HG03575 (cell line): Measurements from ENCODE around the gene LRBA.

Experiments
- ATAC-seq: cut with Tn5 transposase; IDR thresholded peaks from one replicate; pipeline ENCODE4 v1.9.1; 2021; ENCODE audit not compliant: unreplicated experiment, insufficient number of reproducible peaks, low FRiP score; ENCODE audit errors: extremely low read depth

The LRBA gene

DNA sequence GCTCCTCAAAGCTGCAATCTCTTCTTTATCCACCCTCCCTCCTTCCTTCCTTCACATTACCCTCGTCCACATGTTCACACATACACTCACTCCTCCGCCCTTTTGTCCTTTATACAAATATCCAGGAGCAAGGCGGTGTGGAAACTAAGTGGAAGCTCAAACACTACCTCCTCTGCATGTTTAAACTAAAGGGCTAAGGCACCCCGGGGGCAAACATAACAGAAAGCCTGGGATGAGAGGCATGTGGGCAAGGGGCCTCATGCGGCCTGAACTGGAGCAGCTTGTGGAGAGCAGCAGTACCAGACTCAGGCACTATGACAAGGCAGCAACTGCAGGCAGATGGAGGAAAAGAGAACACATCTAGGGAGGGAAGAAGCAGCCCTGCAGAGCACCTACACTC is 423.7 kb downstream of the LRBA start:
- no peak for ATAC-seq

DNA sequence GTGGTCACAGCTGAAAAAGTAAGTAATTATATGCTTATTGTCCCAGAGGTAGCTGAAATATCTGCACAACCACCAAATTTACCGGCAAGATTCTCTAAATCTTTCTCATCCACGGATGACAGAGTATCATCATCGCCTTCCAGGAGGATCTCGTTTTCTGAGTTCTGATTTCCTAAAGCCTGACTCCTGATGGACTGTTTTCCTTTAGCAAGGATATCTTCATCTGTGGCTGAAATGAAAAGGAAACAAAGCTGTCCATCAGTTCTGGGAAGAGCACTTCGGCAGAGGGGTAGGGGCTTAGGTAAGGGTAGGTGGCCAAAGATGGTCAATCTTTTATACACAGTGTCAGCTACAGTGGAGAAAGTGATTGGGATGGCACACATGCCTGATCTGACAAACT is 424.5 kb downstream of the LRBA start:
- no peak for ATAC-seq

DNA sequence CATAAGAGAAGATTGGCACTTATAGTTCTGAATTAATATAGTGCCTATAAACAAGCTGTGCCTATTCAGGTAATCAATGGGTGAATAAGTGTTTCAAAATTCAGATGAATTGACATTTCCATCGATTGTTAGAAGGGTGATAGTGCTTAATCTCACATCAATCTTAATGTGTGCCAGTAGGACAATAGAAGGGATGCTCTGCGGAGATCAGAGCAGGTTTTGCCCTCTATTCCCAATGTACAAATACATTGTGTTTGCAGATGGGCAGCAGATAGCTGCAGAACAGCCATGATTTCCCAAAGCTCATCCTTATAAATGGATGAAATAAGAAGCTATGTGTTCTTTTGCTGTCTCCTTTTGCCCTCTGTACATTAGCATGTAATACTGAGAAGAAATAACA is 425.9 kb downstream of the LRBA start:
- ATAC-seq = no peak

DNA sequence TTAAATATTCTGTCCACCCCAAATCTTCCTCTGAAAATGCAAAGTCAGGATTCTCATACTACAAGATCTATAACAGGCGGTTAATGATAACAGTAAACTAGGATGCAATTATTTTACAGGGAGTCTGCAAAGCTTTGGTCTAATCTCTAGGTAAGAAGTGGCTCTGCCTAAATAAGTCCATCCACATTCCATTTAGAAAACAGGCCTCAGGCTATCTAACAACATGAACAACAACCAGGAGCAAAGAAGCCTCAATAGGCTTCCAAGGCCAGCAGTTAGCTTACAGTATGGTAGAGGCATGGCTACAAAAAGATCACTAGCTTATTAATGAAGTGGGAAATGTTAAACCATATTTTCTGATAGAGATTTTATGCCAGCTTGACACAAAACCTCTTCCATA is 426.8 kb downstream of the LRBA start:
- no peak for ATAC-seq

DNA sequence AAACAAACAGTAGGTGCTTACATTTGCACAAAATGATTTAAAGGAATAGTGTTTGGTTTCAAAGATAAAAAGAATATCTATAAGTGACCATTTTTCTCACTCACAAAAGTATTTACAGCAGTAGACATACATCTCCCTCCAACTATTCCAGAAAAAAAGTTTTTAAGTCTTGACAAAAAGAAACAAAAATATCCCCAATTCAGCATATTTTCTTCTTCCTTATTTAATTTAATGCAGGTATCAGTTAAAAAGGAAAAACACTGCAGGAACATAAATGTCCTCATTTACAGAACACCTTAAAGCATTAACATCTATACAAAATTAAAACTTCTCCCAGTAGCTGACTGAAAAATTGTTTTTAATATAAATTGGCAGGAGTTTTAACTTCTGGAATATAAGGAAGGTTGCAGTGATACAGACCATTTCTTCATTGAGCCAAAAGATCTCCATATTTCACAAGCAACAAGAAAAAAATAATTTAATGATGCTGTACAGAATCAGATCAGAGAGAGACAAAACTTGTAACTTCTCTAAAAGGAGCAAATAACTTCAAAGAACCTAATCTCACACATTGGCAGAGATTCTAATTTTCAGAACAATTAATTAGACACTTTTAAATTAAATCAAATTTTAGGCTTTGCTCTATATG is 428.8 kb downstream of the LRBA start:
- ATAC-seq = no peak

DNA sequence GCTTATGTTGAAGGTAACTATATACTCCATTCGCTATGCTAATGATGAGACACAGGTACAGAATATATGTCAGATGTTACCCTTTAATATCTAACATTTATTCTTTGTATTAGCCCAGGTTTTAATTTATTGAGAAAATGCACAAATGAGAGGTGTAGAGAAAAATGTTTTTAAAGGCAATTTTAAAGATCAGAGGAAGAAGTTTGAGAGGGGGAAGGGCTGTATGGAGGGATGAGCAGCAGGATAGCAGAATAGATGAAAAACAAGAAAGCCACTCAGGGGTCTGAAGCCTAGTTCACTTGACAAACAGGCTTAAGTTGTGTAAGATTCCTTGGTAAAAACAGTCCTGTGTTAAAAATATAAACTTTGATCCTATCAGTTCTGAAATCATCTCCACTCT is 429.5 kb downstream of the LRBA start:
- no peak for ATAC-seq

DNA sequence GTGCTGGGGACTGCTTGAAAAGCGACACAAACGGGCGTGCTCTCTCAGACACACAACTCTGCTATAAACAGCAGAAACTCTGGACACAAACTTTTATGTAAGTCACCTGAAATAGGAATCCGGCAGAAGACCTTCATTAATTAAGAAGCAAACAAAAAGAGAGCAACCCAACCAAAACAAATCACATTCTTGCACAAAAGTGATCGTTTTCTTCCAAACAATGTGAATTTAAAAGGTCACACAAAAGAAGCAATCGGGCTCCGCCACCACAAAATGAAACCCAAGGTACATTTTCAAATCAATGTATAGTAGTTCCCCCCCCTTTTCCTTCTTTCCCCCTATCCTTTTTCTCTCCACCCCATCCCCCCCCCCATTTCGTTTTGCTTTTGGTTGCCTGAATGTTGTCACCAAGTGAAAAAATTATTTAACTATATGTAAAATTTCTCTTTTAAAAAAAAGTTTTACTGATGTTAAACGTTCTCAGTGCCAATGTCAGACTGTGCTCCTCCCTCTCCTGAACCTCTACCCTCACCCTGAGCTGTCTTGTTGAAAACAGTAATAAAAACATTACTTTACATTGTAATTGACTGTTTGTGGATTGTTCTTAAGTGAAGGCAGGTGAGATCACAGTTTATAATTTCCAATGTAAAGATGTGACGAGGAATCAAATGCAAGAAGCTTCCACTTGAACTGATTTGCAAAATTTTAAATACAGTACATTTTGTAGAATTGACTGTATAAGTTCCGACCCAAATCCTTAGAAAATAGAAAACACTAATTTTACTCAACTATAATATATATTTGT is 430.8 kb downstream of the LRBA start:
- ATAC-seq = no peak

DNA sequence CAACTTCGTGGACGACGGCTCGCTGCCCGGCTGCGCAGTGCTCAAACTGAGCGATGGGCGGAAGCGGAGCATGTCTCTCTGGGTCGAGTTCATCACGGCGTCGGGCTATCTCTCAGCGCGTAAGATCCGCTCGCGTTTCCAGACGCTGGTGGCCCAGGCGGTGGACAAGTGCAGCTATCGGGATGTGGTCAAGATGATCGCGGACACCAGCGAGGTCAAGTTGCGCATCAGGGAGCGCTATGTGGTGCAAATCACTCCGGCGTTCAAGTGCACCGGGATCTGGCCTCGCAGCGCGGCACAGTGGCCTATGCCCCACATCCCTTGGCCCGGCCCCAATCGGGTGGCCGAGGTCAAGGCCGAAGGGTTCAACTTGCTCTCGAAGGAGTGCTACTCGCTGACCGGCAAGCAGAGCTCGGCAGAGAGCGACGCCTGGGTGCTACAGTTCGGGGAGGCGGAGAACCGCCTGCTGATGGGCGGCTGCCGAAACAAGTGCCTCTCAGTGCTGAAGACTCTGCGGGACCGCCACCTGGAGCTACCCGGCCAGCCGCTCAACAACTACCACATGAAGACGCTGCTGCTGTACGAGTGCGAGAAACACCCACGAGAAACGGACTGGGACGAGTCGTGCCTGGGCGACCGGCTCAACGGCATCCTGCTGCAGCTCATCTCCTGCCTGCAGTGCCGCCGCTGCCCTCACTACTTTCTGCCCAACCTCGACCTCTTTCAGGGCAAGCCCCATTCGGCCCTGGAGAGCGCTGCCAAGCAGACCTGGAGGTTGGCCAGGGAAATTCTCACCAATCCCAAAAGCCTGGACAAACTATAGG is 431.6 kb downstream of the LRBA start:
- ATAC-seq = no peak

DNA sequence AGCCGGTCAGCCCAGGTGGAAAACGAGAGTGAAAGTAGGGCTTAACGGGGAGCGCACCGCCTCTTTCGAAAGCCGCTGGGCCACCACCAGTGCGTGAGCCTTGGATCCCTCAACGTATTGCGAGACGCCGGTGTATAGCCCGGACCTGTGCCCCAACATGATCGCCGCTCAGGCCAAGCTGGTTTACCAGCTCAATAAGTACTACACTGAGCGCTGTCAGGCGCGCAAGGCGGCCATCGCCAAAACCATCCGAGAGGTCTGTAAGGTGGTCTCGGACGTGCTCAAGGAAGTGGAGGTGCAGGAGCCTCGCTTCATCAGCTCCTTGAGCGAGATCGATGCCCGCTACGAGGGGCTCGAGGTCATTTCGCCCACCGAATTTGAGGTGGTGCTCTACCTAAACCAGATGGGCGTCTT is 432.2 kb downstream of the LRBA start:
- no peak for ATAC-seq

DNA sequence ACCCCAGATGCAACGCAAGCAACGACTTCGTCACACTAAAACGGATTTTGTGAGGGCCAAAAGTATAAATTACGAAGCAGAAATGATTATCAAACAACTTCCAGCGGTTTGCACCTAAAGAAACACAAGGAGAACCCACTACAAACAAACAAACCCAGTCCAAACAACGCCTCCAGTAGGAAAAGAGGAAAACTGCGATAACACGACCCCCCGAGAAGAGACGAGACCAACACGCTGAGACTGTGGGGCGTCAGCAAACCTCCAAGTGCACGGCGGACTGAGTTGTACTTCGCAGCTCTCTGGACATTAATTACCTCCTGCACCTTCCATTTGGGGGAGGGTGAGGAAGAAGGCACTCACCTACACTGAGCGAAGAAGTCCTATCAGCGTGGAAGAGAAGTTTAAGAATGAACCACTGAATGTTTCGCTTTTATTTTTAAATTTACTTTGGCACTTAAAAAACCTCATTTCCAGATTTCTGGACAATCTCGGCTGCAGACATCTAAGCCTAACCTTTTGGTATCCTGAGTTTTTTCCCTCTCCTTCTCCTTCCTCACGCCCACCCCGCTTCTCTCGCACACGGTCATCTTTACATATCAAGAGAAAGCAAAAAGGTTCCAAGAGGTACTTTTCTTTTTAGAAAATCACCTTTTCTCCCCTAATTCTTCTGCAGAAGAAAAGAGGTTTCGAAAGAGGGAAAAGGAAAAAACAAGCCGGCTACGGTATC is 432.8 kb downstream of the LRBA start, which contains the start of gene MAB21L2:
TSS of gene MAB21L2 (plus strand) at position 6 of the 727 bp plus-strand sequence. CDS start 879 bp downstream, outside the sequence.
- ATAC-seq = no peak

DNA sequence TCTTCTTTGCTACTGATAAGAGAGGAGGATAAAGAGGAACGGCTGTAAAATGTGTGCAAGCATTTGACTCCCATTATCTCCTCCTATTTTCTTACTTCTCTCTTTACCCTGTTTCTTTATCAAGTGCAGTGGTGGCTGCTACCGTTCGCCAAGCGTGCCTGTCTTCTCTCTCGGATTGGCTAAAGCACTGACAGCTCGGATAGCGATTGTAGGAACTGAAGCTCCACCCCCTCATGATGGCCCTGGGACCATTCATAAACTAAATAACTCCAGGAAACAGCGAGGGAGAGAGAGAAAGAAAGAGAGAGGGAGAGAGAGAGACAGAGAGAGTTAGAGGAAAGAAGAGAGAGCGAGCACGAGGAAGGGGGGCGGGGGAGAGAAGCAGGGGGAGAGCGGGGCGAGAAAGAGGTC is 433.4 kb downstream of the LRBA start:
- no peak for ATAC-seq

DNA sequence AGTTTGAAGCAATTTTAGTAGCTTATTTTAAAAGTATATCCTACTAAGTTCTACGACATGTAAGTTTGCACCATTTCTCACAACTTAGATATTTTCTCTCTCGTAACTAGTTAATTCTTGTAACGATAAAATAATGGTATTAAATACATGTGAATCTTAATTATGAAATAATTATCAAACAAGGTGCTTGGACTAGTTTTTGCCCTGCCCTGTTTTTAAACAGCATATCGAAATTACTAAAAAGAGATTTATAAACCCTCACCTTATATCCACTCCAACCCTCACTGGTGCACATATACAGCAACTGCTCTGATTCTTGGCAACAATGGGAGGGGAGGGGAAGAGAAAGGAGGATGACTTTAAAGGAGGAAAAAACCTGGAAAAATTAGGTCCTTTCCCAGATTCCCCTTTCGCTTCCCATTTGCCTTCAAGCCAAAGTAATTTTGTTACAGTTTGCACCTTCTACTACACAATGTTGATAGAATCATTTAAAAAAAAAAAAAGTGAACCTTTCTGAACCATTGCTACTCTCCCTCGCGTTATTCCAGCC is 434.0 kb downstream of the LRBA start:
- ATAC-seq = no peak

DNA sequence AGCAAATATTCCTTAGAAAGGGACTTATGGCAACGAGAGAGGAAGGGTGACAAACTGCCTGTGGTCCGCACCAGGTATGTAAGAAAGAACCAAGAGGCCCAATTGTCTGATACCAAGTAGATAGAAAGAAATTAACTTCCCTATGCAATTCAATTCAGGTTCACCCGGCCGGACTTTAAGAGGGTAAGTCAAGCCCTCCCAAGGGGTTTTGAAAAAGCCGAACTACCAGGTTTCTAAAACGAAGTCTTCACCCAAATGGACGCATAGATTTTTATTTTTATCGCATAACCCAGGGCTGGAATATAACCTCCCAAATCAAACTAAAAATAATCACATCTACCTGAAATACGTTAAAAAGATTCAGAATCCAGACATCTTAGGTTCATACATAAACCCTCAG is 434.8 kb downstream of the LRBA start:
- ATAC-seq = no peak

DNA sequence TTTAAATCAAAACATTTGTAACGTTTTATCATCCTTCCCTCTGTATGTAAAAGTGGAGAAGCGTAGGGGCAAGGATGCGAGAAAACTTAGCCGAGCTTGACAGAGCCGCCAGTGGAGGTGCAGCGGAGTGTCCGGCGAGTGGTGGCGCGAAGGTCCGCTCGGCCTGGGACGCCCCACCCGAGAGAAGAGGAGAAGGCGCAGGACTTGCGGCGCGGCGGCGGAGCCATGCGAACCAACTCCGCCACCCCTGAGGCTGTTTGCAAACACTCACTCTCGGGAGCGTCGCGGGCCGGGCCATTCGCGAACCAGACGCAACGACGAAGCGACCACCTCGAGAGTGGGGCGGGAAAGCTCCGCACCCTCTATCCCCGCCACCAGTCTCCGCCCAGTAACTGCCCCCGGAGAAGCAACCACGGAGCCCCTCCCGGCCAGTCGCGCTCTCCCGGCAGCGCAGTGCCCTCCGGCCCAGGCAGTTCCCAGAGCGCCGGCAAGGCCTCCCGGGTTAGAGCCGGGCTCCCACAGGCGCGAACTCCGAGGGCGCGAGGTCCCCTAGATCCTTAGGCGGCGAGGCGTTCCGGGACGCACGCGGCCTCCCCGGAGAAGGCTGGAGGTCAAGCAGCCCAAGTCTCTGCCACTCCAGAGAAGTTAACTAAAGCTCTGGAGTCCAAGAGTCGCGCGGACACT is 435.4 kb downstream of the LRBA start:
- no peak for ATAC-seq

DNA sequence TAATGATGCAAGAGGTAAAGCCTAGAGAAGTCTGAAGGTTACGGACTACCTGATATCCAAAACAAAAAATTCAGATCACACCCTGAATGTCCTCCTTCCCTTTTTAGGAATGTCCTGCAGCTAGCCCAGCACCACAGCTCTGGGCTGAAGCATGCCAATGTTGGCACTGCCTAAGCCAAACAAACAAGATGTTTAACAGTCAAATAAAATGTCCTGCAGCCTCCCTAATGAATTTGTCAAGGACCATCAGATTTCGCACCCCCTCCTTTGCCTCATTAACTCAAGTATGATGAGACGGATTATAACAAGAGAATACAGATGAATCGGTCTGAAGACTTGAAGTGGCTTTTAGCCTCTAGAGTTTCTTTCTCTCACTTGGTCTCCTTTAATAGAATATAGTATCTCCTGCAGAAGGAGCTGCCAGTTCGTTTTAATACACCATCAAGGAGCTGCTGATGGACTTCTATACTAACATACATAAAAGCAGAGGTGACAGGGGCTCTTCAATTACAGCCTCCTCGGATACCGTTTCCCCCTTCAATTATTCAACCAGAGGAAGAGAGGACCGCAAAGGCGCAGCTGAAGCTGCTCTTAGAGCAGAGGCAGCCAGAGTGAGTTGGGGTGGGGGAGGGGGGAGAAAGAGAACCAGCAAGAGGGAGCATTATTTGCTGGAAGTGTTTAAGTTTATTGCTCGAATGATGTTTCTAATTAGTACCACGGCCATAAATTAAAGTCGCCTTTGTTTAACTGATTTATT is 436.2 kb downstream of the LRBA start:
- no peak for ATAC-seq

DNA sequence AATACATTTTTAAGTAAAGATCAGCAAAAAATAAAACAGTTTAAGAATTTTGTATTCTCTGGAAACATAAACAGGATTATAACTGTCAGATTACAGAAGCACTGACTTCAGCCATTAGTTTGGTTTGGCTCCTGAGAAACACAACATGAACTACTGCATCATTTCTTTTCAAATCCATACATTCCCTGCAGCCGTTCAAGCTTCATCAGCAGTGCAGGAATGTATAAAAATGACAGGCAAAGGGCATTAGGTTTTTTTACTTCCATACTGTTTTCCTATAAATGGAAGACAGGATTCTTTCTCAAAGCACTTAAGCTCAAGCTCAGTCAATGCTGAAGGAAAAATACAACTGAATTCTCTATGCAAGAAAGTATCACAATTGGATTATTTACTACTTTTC is 437.3 kb downstream of the LRBA start:
- ATAC-seq = no peak

DNA sequence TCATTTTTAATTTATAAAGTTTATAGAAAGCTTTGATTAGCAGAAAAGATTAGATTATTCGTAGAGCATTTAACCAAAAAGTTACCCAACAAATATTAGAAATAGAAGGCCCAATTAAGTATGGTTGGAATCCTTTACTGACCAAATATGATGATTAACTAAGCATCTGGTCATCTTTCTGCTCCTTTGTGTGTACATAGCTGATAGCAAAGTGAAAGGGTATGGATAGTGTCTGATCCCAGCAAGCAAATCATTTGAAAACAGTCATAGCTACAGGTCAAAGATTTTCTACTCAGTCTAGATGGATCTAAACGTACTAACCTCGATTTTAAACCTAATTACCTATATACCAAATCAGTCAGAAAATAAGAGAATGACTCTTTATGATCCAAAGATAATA is 440.4 kb downstream of the LRBA start:
- ATAC-seq = no peak

DNA sequence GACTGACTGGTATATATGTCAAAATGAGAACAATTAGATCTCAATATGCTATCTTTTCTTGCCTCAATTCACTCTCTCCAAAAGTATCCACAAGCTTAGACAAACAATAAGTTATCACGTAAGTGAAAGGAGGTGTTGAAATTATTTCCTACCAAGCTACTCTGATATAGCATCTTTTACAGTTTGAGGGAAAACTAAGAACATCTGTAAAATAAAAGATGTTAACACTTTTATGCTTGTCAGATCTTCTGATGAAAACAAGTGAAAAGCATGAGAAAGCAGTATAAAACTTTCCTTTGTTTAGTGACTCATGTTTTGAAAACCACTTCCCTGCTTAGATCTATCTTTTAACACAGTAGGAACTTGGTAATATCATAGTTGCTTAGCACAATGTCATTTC is 441.6 kb downstream of the LRBA start:
- no peak for ATAC-seq
